Neural progenitor cell (in vitro differentiated cells): ENCODE measurements around the gene ADK. TPM values are rescaled to one million over a fixed set of nuclear protein-coding genes. Genes with fewer than 3 reads are reported as not detected.
A peak's percentile ranks its signal among the peaks of the same experiment; 100 is the strongest.

ENCODE experiments used
- DNase-seq: peaks from one replicate; pipeline ENCODE4 v3.0.0-alpha.2; 2016; ENCODE audit warnings: low spot score
- H2AFZ ChIP-seq: fragments of 200-600 bp; sonication (generic); replicated peaks from 2 replicates; pipeline ENCODE4 v1.6.1; 2016; ENCODE audit warnings: antibody characterized with exemption
- H3F3A ChIP-seq: fragments of 200-600 bp; sonication (generic); 2 replicates; pipeline ENCODE4 v1.6.1; 2016; ENCODE audit warnings: antibody characterized with exemption, low read depth
- H3K27ac ChIP-seq: fragments of 200-600 bp; sonication (generic); 2 replicates; pipeline ENCODE4 v1.5.1; 2016; ENCODE audit warnings: mild to moderate bottlenecking
- H3K27me3 ChIP-seq: fragments of 200-600 bp; sonication (generic); 2 replicates; pipeline ENCODE4 v1.6.1; 2016; ENCODE audit warnings: mild to moderate bottlenecking, moderate library complexity
- H3K36me3 ChIP-seq: fragments of 200-600 bp; sonication (generic); 2 replicates; pipeline ENCODE4 v1.5.1; 2016
- H3K4me1 ChIP-seq: fragments of 200-600 bp; sonication (generic); 2 replicates; pipeline ENCODE4 v1.6.1; 2016; ENCODE audit warnings: mixed run types
- H3K4me2 ChIP-seq: fragments of 200-600 bp; sonication (generic); 2 replicates; pipeline ENCODE4 v1.6.1; 2016
- H3K4me3 ChIP-seq: fragments of 200-600 bp; sonication (generic); 2 replicates; pipeline ENCODE4 v1.5.1; 2016
- H3K79me2 ChIP-seq: fragments of 200-600 bp; sonication (generic); 2 replicates; pipeline ENCODE4 v1.6.1; 2016; ENCODE audit warnings: low read depth
- H3K9ac ChIP-seq: fragments of 200-600 bp; sonication (generic); 2 replicates; pipeline ENCODE4 v1.6.1; 2016
- H3K9me3 ChIP-seq: fragments of 200-600 bp; sonication (generic); 2 replicates; pipeline ENCODE4 v1.5.1; 2016; ENCODE audit warnings: low read depth
- H4K20me1 ChIP-seq: fragments of 200-600 bp; sonication (generic); 2 replicates; pipeline ENCODE4 v1.6.1; 2016; ENCODE audit warnings: low read depth
- H3K27ac Mint-ChIP-seq: 3 replicates; pipeline ENCODE4 v1.8.0; 2021; ENCODE audit warnings: mixed read lengths
- H3K27me3 Mint-ChIP-seq: 2 replicates; pipeline ENCODE4 v1.8.0; 2022; ENCODE audit warnings: low read depth, mild to moderate bottlenecking, inconsistent platforms, moderate library complexity, mixed read lengths; ENCODE audit not compliant: insufficient read depth
- H3K36me3 Mint-ChIP-seq: 3 replicates; pipeline ENCODE4 v1.8.0; 2021; ENCODE audit warnings: mixed read lengths
- H3K4me1 Mint-ChIP-seq: 3 replicates; pipeline ENCODE4 v1.8.0; 2021; ENCODE audit warnings: mixed read lengths
- H3K4me3 Mint-ChIP-seq: 3 replicates; pipeline ENCODE4 v1.8.0; 2021; ENCODE audit warnings: mild to moderate bottlenecking, moderate library complexity, mixed read lengths
- H3K9me3 Mint-ChIP-seq: 3 replicates; pipeline ENCODE4 v1.8.0; 2020; ENCODE audit warnings: mixed read lengths
- CTCF ChIP-seq: fragments of 200-600 bp; sonication (generic); IDR thresholded peaks from 2 replicates; pipeline ENCODE4 v1.5.1; 2017; ENCODE audit warnings: antibody characterized with exemption, mild to moderate bottlenecking
- EZH2 ChIP-seq: fragments of 200-600 bp; sonication (generic); IDR thresholded peaks from 2 replicates; pipeline ENCODE4 v1.6.1; 2017; ENCODE audit warnings: antibody characterized with exemption, mild to moderate bottlenecking, moderate library complexity
- EZH2phosphoT487 ChIP-seq: fragments of 200-600 bp; sonication (generic); IDR thresholded peaks from 2 replicates; pipeline ENCODE4 v1.6.1; 2017; ENCODE audit warnings: antibody characterized with exemption
- total RNA-seq: library from RNA; depleted of rRNA; stranded (reverse); fragments of >200 nt; gene quantifications from 2 replicates; pipeline ENCODE4 v1.2.3, GENCODE V29; 2015; ENCODE audit warnings: low replicate concordance

ADK gene
- total RNA-seq, 1 donor from 2014 or later = 50.9 TPM

GRCh38 chr10:74289951-74290350, 138.9 kb downstream of the ADK start:
- H3K27me3 Mint-ChIP-seq = no peaks in the 10 kb centered on the region
- H3K27me3 ChIP-seq = no peaks in the 10 kb centered on the region
- H3K79me2 ChIP-seq = no peaks in the 10 kb centered on the region
- peak; percentile 59 for DNase-seq
- no peaks in the 10 kb centered on the region for H3K36me3 Mint-ChIP-seq
- H3K9me3 Mint-ChIP-seq = no peaks in the 10 kb centered on the region
- H3F3A ChIP-seq = peaks cover 3% of the 10 kb centered on the region
- H2AFZ ChIP-seq = no peak overlapping the region
- H3K4me3 Mint-ChIP-seq = no peak overlapping the region
- H3K27ac Mint-ChIP-seq = no peak overlapping the region
- TF ChIP-seq EZH2 = no peak
- TF ChIP-seq CTCF = no peak
- H3K4me1 ChIP-seq = peaks cover 15% of the 10 kb centered on the region
- H3K4me3 ChIP-seq = no peak overlapping the region
- no peak overlapping the region for H3K9ac ChIP-seq
- H3K4me2 ChIP-seq = peak overlapping the region; percentile 36
- peak overlapping the region; percentile 28 for H3K27ac ChIP-seq
- no peaks in the 10 kb centered on the region for H3K36me3 ChIP-seq
- no peaks in the 10 kb centered on the region for H4K20me1 ChIP-seq
- no peaks in the 10 kb centered on the region for H3K9me3 ChIP-seq
- H3K4me1 Mint-ChIP-seq = peaks cover 7% of the 10 kb centered on the region

- no peaks in the 10 kb centered on the region for H3K27me3 Mint-ChIP-seq
- H3K4me1 ChIP-seq = peaks cover 15% of the 10 kb centered on the region
- H3K4me2 ChIP-seq = no peak overlapping the region
- peaks cover 7% of the 10 kb centered on the region for H3K4me1 Mint-ChIP-seq
- H3K9me3 Mint-ChIP-seq = peaks cover 2% of the 10 kb centered on the region
- no peaks in the 10 kb centered on the region for H3K36me3 ChIP-seq
- no peak for DNase-seq
- TF ChIP-seq EZH2 = no peak
- TF ChIP-seq EZH2phosphoT487 = no peak
- TF ChIP-seq CTCF = no peak
- H3K9me3 ChIP-seq = no peaks in the 10 kb centered on the region
- no peaks in the 10 kb centered on the region for H3K36me3 Mint-ChIP-seq
- H3K27ac ChIP-seq = no peak overlapping the region
- H2AFZ ChIP-seq = no peak overlapping the region
- no peak overlapping the region for H3K27ac Mint-ChIP-seq
- no peak overlapping the region for H3K4me3 ChIP-seq
- peaks cover 3% of the 10 kb centered on the region for H3F3A ChIP-seq
- H3K9ac ChIP-seq = no peak overlapping the region
- H3K79me2 ChIP-seq = no peaks in the 10 kb centered on the region
- H3K4me3 Mint-ChIP-seq = no peak overlapping the region
- H3K27me3 ChIP-seq = no peaks in the 10 kb centered on the region
- H4K20me1 ChIP-seq = no peaks in the 10 kb centered on the region
Observed at GRCh38 chr10:74290708-74291107, 139.7 kb downstream of the ADK start.

- Histone ChIP-seq H4K20me1 (no peaks in the 10 kb centered on the region), H3F3A (peaks cover 3% of the 10 kb centered on the region), H3K36me3 (no peaks in the 10 kb centered on the region), H2AFZ (no peak overlapping the region), H3K9me3 (no peaks in the 10 kb centered on the region), H3K4me3 (no peak overlapping the region), H3K79me2 (no peaks in the 10 kb centered on the region), H3K4me1 (peaks cover 15% of the 10 kb centered on the region), H3K27ac (no peak overlapping the region), H3K4me2 (no peak overlapping the region), H3K27me3 (no peaks in the 10 kb centered on the region), H3K9ac (no peak overlapping the region)
- H3K27ac Mint-ChIP-seq = no peak overlapping the region
- DNase-seq = no peak
- H3K4me1 Mint-ChIP-seq = peaks cover 7% of the 10 kb centered on the region
- TF ChIP-seq EZH2 (no peak), EZH2phosphoT487 (no peak), CTCF (no peak)
- H3K9me3 Mint-ChIP-seq = peaks cover 2% of the 10 kb centered on the region
- H3K4me3 Mint-ChIP-seq = no peak overlapping the region
- no peaks in the 10 kb centered on the region for H3K36me3 Mint-ChIP-seq
- no peaks in the 10 kb centered on the region for H3K27me3 Mint-ChIP-seq
Observed at GRCh38 chr10:74292871-74293427, 141.9 kb downstream of the ADK start.
